CD14-positive monocyte (primary cell): ENCODE measurements around the gene DALRD3. TPM values are rescaled to one million over a fixed set of nuclear protein-coding genes. Genes with fewer than 3 reads are reported as not detected.

Experiments
- DNase-seq, 3 donors: peaks; one replicate each; pipeline ENCODE4 v3.0.0-alpha.2; 2011 to 2022
- H2AFZ ChIP-seq: 2 replicates; pipeline ENCODE4 v1.6.0; 2012; ENCODE audit warnings: mild to moderate bottlenecking, low read depth, low read length, inconsistent platforms; ENCODE audit not compliant: insufficient read depth, poor library complexity, severe bottlenecking
- H3K27ac ChIP-seq, 2 donors: 1 replicate in 1 of 2; 2 replicates in 1 of 2; pipeline ENCODE4 v1.5.1; 2012 to 2013; ENCODE audit warnings: low read length in 2 of 2, control low read depth in 1 of 2, inconsistent platforms in 1 of 2, low read depth in 1 of 2, mild to moderate bottlenecking in 1 of 2
- H3K27me3 ChIP-seq, 2 donors: one replicate each; pipeline versions ENCODE4 v1.6.0 to v1.6.1; 2011 to 2013; ENCODE audit warnings: low read length in 2 of 2; ENCODE audit not compliant: control insufficient read depth in 2 of 2, insufficient read depth in 2 of 2
- H3K36me3 ChIP-seq, 2 donors: replicated peaks in 1 of 2; 1 replicate in 1 of 2; 2 replicates in 1 of 2; pipeline versions ENCODE4 v1.5.1 to v1.6.1; 2012 to 2013; ENCODE audit warnings: low read length in 2 of 2, control low read depth in 1 of 2, inconsistent platforms in 1 of 2, mild to moderate bottlenecking in 1 of 2; ENCODE audit not compliant: insufficient read depth in 2 of 2, control insufficient read depth in 1 of 2
- H3K4me1 ChIP-seq, 2 donors: 1 replicate in 1 of 2; 2 replicates in 1 of 2; pipeline versions ENCODE4 v1.5.1 to v1.6.1; 2012 to 2013; ENCODE audit warnings: low read length in 2 of 2, control low read depth in 1 of 2, inconsistent platforms in 1 of 2, mild to moderate bottlenecking in 1 of 2, moderate library complexity in 1 of 2; ENCODE audit not compliant: insufficient read depth in 2 of 2, control insufficient read depth in 1 of 2
- H3K4me2 ChIP-seq: replicated peaks from 2 replicates; pipeline ENCODE3; 2012; ENCODE audit warnings: low read length, moderate library complexity, mild to moderate bottlenecking; ENCODE audit not compliant: poor library complexity, severe bottlenecking; ENCODE audit errors: extremely low read depth
- H3K4me3 ChIP-seq, 3 experiments: fragments of 200-600 bp in 1 of 3; sonication (generic) in 1 of 3; replicated peaks in 1 of 3; 1 replicate in 2 of 3; 2 replicates in 1 of 3; pipeline ENCODE4 v1.5.1; 2011 to 2013; ENCODE audit warnings: low read length in 3 of 3, mild to moderate bottlenecking in 3 of 3, control low read depth in 2 of 3, low read depth in 2 of 3, inconsistent platforms in 1 of 3, moderate library complexity in 1 of 3
- H3K79me2 ChIP-seq: 2 replicates; pipeline ENCODE4 v1.6.0; 2012; ENCODE audit warnings: mild to moderate bottlenecking, control low read depth, inconsistent platforms, low read length, moderate library complexity; ENCODE audit not compliant: insufficient read depth
- H3K9ac ChIP-seq: 2 replicates; pipeline ENCODE4 v1.6.0; 2017; ENCODE audit warnings: low read length, mild to moderate bottlenecking; ENCODE audit not compliant: insufficient read depth, poor library complexity, severe bottlenecking
- H3K9me3 ChIP-seq, 2 donors: replicated peaks in 1 of 2; 1 replicate in 1 of 2; 2 replicates in 1 of 2; pipeline versions ENCODE4 v1.5.1 to v1.6.1; 2012 to 2013; ENCODE audit warnings: low read length in 2 of 2, control low read depth in 1 of 2; ENCODE audit not compliant: control insufficient read depth in 1 of 2, insufficient read depth in 1 of 2
- H4K20me1 ChIP-seq: 2 replicates; pipeline ENCODE4 v1.6.0; 2012; ENCODE audit warnings: mild to moderate bottlenecking, low read length, control low read depth, moderate library complexity; ENCODE audit not compliant: insufficient read depth
- H3K27ac Mint-ChIP-seq, 7 donors: one replicate each; pipeline ENCODE4 v1.8.0; 2020; ENCODE audit warnings: mild to moderate bottlenecking in 7 of 7, mixed read lengths in 7 of 7, moderate library complexity in 6 of 7, inconsistent platforms in 2 of 7
- H3K27me3 Mint-ChIP-seq, 3 donors: one replicate each; pipeline ENCODE4 v1.8.0; 2021 to 2022; ENCODE audit warnings: low read depth in 3 of 3, mild to moderate bottlenecking in 3 of 3, mixed read lengths in 3 of 3, moderate library complexity in 3 of 3, inconsistent platforms in 1 of 3
- H3K36me3 Mint-ChIP-seq, 2 donors: one replicate each; pipeline ENCODE4 v1.8.0; 2020; ENCODE audit warnings: mixed read lengths in 2 of 2, inconsistent platforms in 1 of 2, mild to moderate bottlenecking in 1 of 2
- H3K4me1 Mint-ChIP-seq: one replicate; pipeline ENCODE4 v1.8.0; 2020; ENCODE audit warnings: mild to moderate bottlenecking, mixed read lengths
- H3K4me3 Mint-ChIP-seq, 2 donors: one replicate each; pipeline ENCODE4 v1.8.0; 2020; ENCODE audit warnings: mild to moderate bottlenecking in 2 of 2, mixed read lengths in 2 of 2, moderate library complexity in 1 of 2
- H3K9me3 Mint-ChIP-seq, 7 donors: one replicate each; pipeline ENCODE4 v1.8.0; 2020 to 2022; ENCODE audit warnings: mixed read lengths in 7 of 7, mild to moderate bottlenecking in 6 of 7, moderate library complexity in 6 of 7, inconsistent platforms in 2 of 7
- CTCF ChIP-seq: fragments of 200-600 bp; IDR thresholded peaks from one replicate; pipeline ENCODE4 v1.8.0; 2022; ENCODE audit warnings: antibody characterized with exemption, mild to moderate bottlenecking
- WGBS: methylation state at CpG from one replicate; pipeline ENCODE4 v1.1.5; 2013; ENCODE audit warnings: missing lambda C conversion rate; ENCODE audit not compliant: insufficient coverage; 5-methylcytosine and 5-hydroxymethylcytosine counted together
- intact Hi-C, 2 donors: fragments of 100-400 bp; cut with micrococcal nuclease; formaldehyde crosslinking; loops; one replicate each; pipeline versions ENCODE4 v1.15.0 to v1.15.1; 2023
- polyA plus RNA-seq, 3 donors: library from polyadenylated mRNA; depleted of rRNA in 1 of 3; unstranded in 2 of 3; stranded (reverse) in 1 of 3; fragments of 300-500 nt in 2 of 3; fragments of >200 nt in 1 of 3; fragmentation: Illumina TruSeq in 2 of 3; gene quantifications; 1 replicate in 2 of 3; 2 replicates in 1 of 3; pipeline ENCODE4 v1.2.3, GENCODE V29; 2012 to 2021

DALRD3 gene
- polyA plus RNA-seq, 3 donors = 15.0 to 42.1 (median 20.0) TPM

- Mint-ChIP-seq H3K9me3 (no peaks in the 10 kb centered on the region), H3K4me3 (no peak overlapping the region), H3K27ac (no peak overlapping the region), H3K36me3 (peaks cover 19 to 38% of the 10 kb centered on the region in 2 donors), H3K4me1 (peaks cover 7% of the 10 kb centered on the region), H3K27me3 (peaks cover 0 to 3% (median 0%) of the 10 kb centered on the region in 3 donors)
- DNase-seq = no peak
- intact Hi-C loops = loop anchor here in 1 of 2 donors (10.0 kb wide), 1 partner anchor 157 kb away; no protein-coding TSS in a partner anchor
- H3K79me2 ChIP-seq = no peaks in the 10 kb centered on the region
- no peaks in the 10 kb centered on the region for H3K27me3 ChIP-seq
- H3K4me2 ChIP-seq = no peak overlapping the region
- H3K4me1 ChIP-seq = no peaks in the 10 kb centered on the region
- H3K36me3 ChIP-seq = peaks cover 6 to 26% of the 10 kb centered on the region in 2 donors
- H2AFZ ChIP-seq = no peak overlapping the region
- WGBS = 94% methylated on average over 11 of the region's 20 CpGs
- no peak overlapping the region for H3K27ac ChIP-seq
- no peak for TF ChIP-seq CTCF
- no peaks in the 10 kb centered on the region for H4K20me1 ChIP-seq
- H3K9me3 ChIP-seq = no peaks in the 10 kb centered on the region
- no peak overlapping the region for H3K9ac ChIP-seq
- no peak overlapping the region for H3K4me3 ChIP-seq
Measured at GRCh38 chr3:48997714-48998637, 20.4 kb downstream of the DALRD3 start.

GRCh38 chr3:48997102-48997635, 21.2 kb downstream of the DALRD3 start:
- no peak overlapping the region for H3K27ac ChIP-seq
- no peak overlapping the region for H3K9ac ChIP-seq
- H3K27ac Mint-ChIP-seq = no peak overlapping the region
- 92% methylated on average over 7 of the region's 8 CpGs for WGBS
- H3K4me3 ChIP-seq = no peak overlapping the region
- H3K9me3 Mint-ChIP-seq = no peaks in the 10 kb centered on the region
- TF ChIP-seq CTCF = no peak
- H2AFZ ChIP-seq = no peak overlapping the region
- no peaks in the 10 kb centered on the region for H3K27me3 ChIP-seq
- no peaks in the 10 kb centered on the region for H4K20me1 ChIP-seq
- peaks cover 0 to 1% (median 0%) of the 10 kb centered on the region in 3 donors for H3K27me3 Mint-ChIP-seq
- peaks cover 7% of the 10 kb centered on the region for H3K4me1 Mint-ChIP-seq
- peaks cover 3% of the 10 kb centered on the region for H3K79me2 ChIP-seq
- H3K36me3 Mint-ChIP-seq = peaks cover 15 to 38% of the 10 kb centered on the region in 2 donors
- H3K4me3 Mint-ChIP-seq = no peak overlapping the region
- DNase-seq = no peak
- peaks cover 6 to 26% of the 10 kb centered on the region in 2 donors for H3K36me3 ChIP-seq
- no peaks in the 10 kb centered on the region for H3K9me3 ChIP-seq
- no peaks in the 10 kb centered on the region for H3K4me1 ChIP-seq
- intact Hi-C loops = loop anchor here in 1 of 2 donors (10.0 kb wide), 1 partner anchor 158 kb away; no protein-coding TSS in a partner anchor
- H3K4me2 ChIP-seq = no peak overlapping the region
